IMR-90 (cell line): Measurements from ENCODE around the gene CDKN2C. TPM values are rescaled to one million over a fixed set of nuclear protein-coding genes. Genes with fewer than 3 reads are reported as not detected.

ENCODE experiments used
- ATAC-seq: fragments of 200-7000 bp; cut with Tn5 transposase; 2 replicates; pipeline ENCODE4 v1.9.1; 2020; ENCODE audit warnings: low read depth, mild to moderate bottlenecking, moderate library complexity
- BruUV-seq: library from RNA; stranded (reverse); fragments of 400-500 nt; replicated peaks from 2 replicates; lab custom pipeline; 2021; lab: Mats Ljungman, UMichigan
- CTCF ChIA-PET: fragments of 300-600 bp; formaldehyde crosslinking; extraction: SDS; loops from one replicate; lab custom pipeline; 2021; ENCODE audit warnings: antibody characterized with exemption; lab: Yijun Ruan, JAX
- POLR2A ChIA-PET: fragments of 300-600 bp; sonication (Branson Sonifier 250); formaldehyde crosslinking; loops from one replicate; lab custom pipeline; 2022; ENCODE audit warnings: antibody characterized with exemption; ENCODE audit not compliant: unreplicated experiment; lab: Charles Lee
- DNase-seq: peaks from one replicate; pipeline ENCODE4 v3.0.0; 2013
- H2AFZ ChIP-seq: replicated peaks from 2 replicates; pipeline ENCODE3; 2013; ENCODE audit warnings: low read length, mild to moderate bottlenecking; ENCODE audit not compliant: poor library complexity
- H2AK5ac ChIP-seq: 2 replicates; pipeline ENCODE4 v1.6.1; 2013; ENCODE audit warnings: low read depth, low read length, inconsistent platforms
- H2AK9ac ChIP-seq: replicated peaks from 2 replicates; pipeline ENCODE3; 2013; ENCODE audit warnings: mild to moderate bottlenecking, low read depth, low read length, moderate library complexity; ENCODE audit not compliant: poor library complexity
- H2BK120ac ChIP-seq: 2 replicates; pipeline ENCODE4 v1.6.1; 2013; ENCODE audit warnings: low read depth, low read length, inconsistent platforms
- H2BK15ac ChIP-seq: 3 replicates; pipeline ENCODE4 v1.6.1; 2013; ENCODE audit warnings: low read depth, low read length, inconsistent platforms
- H2BK20ac ChIP-seq: 2 replicates; pipeline ENCODE4 v1.6.1; 2013; ENCODE audit warnings: low read depth, mild to moderate bottlenecking, inconsistent platforms, low read length, moderate library complexity
- H2BK5ac ChIP-seq: 2 replicates; pipeline ENCODE4 v1.6.1; 2013; ENCODE audit warnings: mild to moderate bottlenecking, low read depth, low read length, inconsistent platforms; ENCODE audit not compliant: poor library complexity, severe bottlenecking
- H3K14ac ChIP-seq: replicated peaks from 2 replicates; pipeline ENCODE4 v1.6.1; 2013; ENCODE audit warnings: low read depth, low read length, inconsistent platforms
- H3K18ac ChIP-seq: 2 replicates; pipeline ENCODE4 v1.6.1; 2013; ENCODE audit warnings: low read depth, low read length, control low read depth
- H3K23ac ChIP-seq: 2 replicates; pipeline ENCODE4 v1.6.1; 2013; ENCODE audit warnings: low read depth, low read length, inconsistent platforms
- H3K27ac ChIP-seq: 2 replicates; pipeline ENCODE4 v1.5.1; 2013; ENCODE audit warnings: mild to moderate bottlenecking, control low read depth, low read length; ENCODE audit not compliant: insufficient read depth
- H3K27me3 ChIP-seq: 2 replicates; pipeline ENCODE4 v1.6.1; 2013; ENCODE audit warnings: low read length; ENCODE audit not compliant: control insufficient read depth, insufficient read depth
- H3K36me3 ChIP-seq: 2 replicates; pipeline ENCODE4 v1.6.1; 2013; ENCODE audit warnings: low read length, mixed read lengths; ENCODE audit not compliant: control insufficient read depth, insufficient read depth
- H3K4ac ChIP-seq: 2 replicates; pipeline ENCODE4 v1.6.1; 2013; ENCODE audit warnings: low read depth, low read length, inconsistent platforms
- H3K4me1 ChIP-seq: 2 replicates; pipeline ENCODE4 v1.6.1; 2013; ENCODE audit warnings: low read length, mixed read lengths; ENCODE audit not compliant: control insufficient read depth, insufficient read depth
- H3K4me2 ChIP-seq: 2 replicates; pipeline ENCODE4 v1.6.1; 2013; ENCODE audit warnings: low read depth, mild to moderate bottlenecking, control low read depth, low read length, moderate library complexity
- H3K4me3 ChIP-seq: 2 replicates; pipeline ENCODE4 v1.5.1; 2013; ENCODE audit warnings: low read depth, mild to moderate bottlenecking, control low read depth, low read length, moderate library complexity; ENCODE audit not compliant: insufficient read depth
- H3K56ac ChIP-seq: 2 replicates; pipeline ENCODE4 v1.6.1; 2013; ENCODE audit warnings: low read length, inconsistent platforms; ENCODE audit not compliant: insufficient read depth; ENCODE audit errors: extremely low read depth
- H3K79me1 ChIP-seq, 2 experiments: 2 replicates each; pipeline ENCODE4 v1.6.1; 2013; ENCODE audit warnings: low read length in 2 of 2, inconsistent platforms in 1 of 2, low read depth in 1 of 2
- H3K9ac ChIP-seq: 2 replicates; pipeline ENCODE4 v1.6.1; 2013; ENCODE audit warnings: low read depth, low read length, control low read depth
- H3K9me1 ChIP-seq: 2 replicates; pipeline ENCODE4 v1.6.1; 2013; ENCODE audit warnings: low read length, inconsistent platforms; ENCODE audit not compliant: insufficient read depth
- H3K9me3 ChIP-seq: 2 replicates; pipeline ENCODE4 v1.6.1; 2013; ENCODE audit warnings: low read length; ENCODE audit not compliant: control insufficient read depth, insufficient read depth
- H4K20me1 ChIP-seq: 2 replicates; pipeline ENCODE4 v1.6.1; 2013; ENCODE audit warnings: low read length, inconsistent platforms; ENCODE audit not compliant: insufficient read depth
- H4K5ac ChIP-seq: 2 replicates; pipeline ENCODE4 v1.6.1; 2013; ENCODE audit warnings: mild to moderate bottlenecking, low read depth, low read length, control low read depth
- H4K8ac ChIP-seq, 2 experiments: 2 replicates each; pipeline ENCODE4 v1.6.1; 2013; ENCODE audit warnings: low read depth in 2 of 2, low read length in 2 of 2, control low read depth in 1 of 2, inconsistent platforms in 1 of 2
- H4K91ac ChIP-seq: 2 replicates; pipeline ENCODE4 v1.6.1; 2013; ENCODE audit warnings: low read depth, low read length, inconsistent platforms; ENCODE audit not compliant: insufficient read depth
- BHLHE40 ChIP-seq: fragments of 150-350 bp; IDR thresholded peaks from 2 replicates; pipeline ENCODE4 v1.6.1; 2016; ENCODE audit warnings: mild to moderate bottlenecking, low read depth, low read length
- CEBPB ChIP-seq: IDR thresholded peaks from 2 replicates; pipeline ENCODE4 v1.6.1; 2012; ENCODE audit warnings: low read depth, low read length, improper control_type of control experiment
- CHD1 ChIP-seq: IDR thresholded peaks from 2 replicates; pipeline ENCODE4 v1.6.1; 2012; ENCODE audit warnings: low read depth, low read length, improper control_type of control experiment
- CTCF ChIP-seq: conservative IDR thresholded peaks from 2 replicates; pipeline ENCODE4 v1.5.1; 2012; ENCODE audit warnings: mild to moderate bottlenecking, low read depth, low read length, improper control_type of control experiment
- ELK1 ChIP-seq: fragments of 150-350 bp; IDR thresholded peaks from 2 replicates; pipeline ENCODE4 v1.6.1; 2016; ENCODE audit warnings: low read depth, mild to moderate bottlenecking, low read length, moderate library complexity, borderline replicate concordance
- FOS ChIP-seq: fragments of 150-350 bp; IDR thresholded peaks from 2 replicates; pipeline ENCODE4 v1.6.1; 2016; ENCODE audit warnings: low read depth, low read length
- MAFK ChIP-seq: IDR thresholded peaks from 2 replicates; pipeline ENCODE4 v1.6.1; 2012; ENCODE audit warnings: low read depth, low read length, improper control_type of control experiment
- MXI1 ChIP-seq: IDR thresholded peaks from 2 replicates; pipeline ENCODE4 v1.6.1; 2012; ENCODE audit warnings: low read depth, mild to moderate bottlenecking, low read length, moderate library complexity, borderline replicate concordance
- NFE2L2 ChIP-seq: fragments of 150-350 bp; IDR thresholded peaks from 2 replicates; pipeline ENCODE4 v1.6.1; 2016; ENCODE audit warnings: low read depth, mild to moderate bottlenecking, low read length
- POLR2A ChIP-seq: IDR thresholded peaks from 2 replicates; pipeline ENCODE4 v1.6.1; 2012; ENCODE audit warnings: mild to moderate bottlenecking, low read depth, low read length
- RAD21 ChIP-seq: IDR thresholded peaks from 2 replicates; pipeline ENCODE4 v1.6.1; 2012; ENCODE audit warnings: low read length, improper control_type of control experiment
- RCOR1 ChIP-seq: IDR thresholded peaks from 2 replicates; pipeline ENCODE4 v1.6.1; 2012; ENCODE audit warnings: mild to moderate bottlenecking, low read length, improper control_type of control experiment; ENCODE audit not compliant: insufficient replicate concordance
- RFX5 ChIP-seq: IDR thresholded peaks from 2 replicates; pipeline ENCODE4 v1.8.0; 2012; ENCODE audit warnings: low read depth, mild to moderate bottlenecking, low read length, moderate library complexity
- SMC3 ChIP-seq: fragments of 150-350 bp; IDR thresholded peaks from 2 replicates; pipeline ENCODE4 v1.6.1; 2016; ENCODE audit warnings: low read depth, mild to moderate bottlenecking, antibody characterized with exemption, low read length, moderate library complexity
- USF2 ChIP-seq: fragments of 150-350 bp; IDR thresholded peaks from 2 replicates; pipeline ENCODE4 v1.6.1; 2017; ENCODE audit warnings: mild to moderate bottlenecking, antibody characterized with exemption, low read length, low read depth
- WGBS, 2 experiments: methylation state at CpG; one replicate each; pipeline versions ENCODE4 v1.1.5 to v1.1.7; 2013; ENCODE audit warnings: missing lambda C conversion rate in 2 of 2; ENCODE audit not compliant: insufficient read length in 1 of 2; ENCODE audit errors: extremely low coverage in 2 of 2; 5-methylcytosine and 5-hydroxymethylcytosine counted together
- dilution Hi-C: fragments of 300-500 bp; cut with HindIII; formaldehyde crosslinking; loops from one replicate; pipeline ENCODE4 v1.14.3; 2018; ENCODE audit warnings: low sequenced_read_pairs; ENCODE audit not compliant: unreplicated experiment
- in situ Hi-C: fragments of 300-500 bp; cut with MboI; formaldehyde crosslinking; loops from 3 replicates; pipeline ENCODE4 v1.14.3; 2019; ENCODE audit warnings: low sequenced_read_pairs, inconsistent platforms, mixed read lengths
- intact Hi-C: fragments of 100-400 bp; cut with micrococcal nuclease; formaldehyde crosslinking; loops from 2 replicates; pipeline ENCODE4 v1.10.0; 2022
- polyA plus RNA-seq, 3 experiments: library from polyadenylated mRNA; depleted of rRNA; stranded (reverse); fragments of >200 nt; gene quantifications; 2 replicates each; pipeline ENCODE4 v1.2.3, GENCODE V29; 2012; ENCODE audit warnings: low replicate concordance in 1 of 3
- total RNA-seq: library from RNA; depleted of rRNA; stranded (reverse); fragments of >200 nt; gene quantifications from 2 replicates; pipeline ENCODE4 v1.2.3, GENCODE V29; 2012

The CDKN2C gene
- total and polyA plus RNA-seq, 2 of the 4 experiments (the other 2 are of a cell fraction) = 14.3 to 15.5 TPM

- Histone ChIP-seq H2BK20ac (no peak overlapping the region), H2BK120ac (no peak overlapping the region), H2AFZ (no peak overlapping the region), H3K14ac (no peak overlapping the region), H4K20me1 (peaks cover 28% of the 10 kb centered on the region), H3K27ac (no peak overlapping the region), H3K79me1 (peaks cover 48 to 56% of the 10 kb centered on the region in 2 experiments), H3K4me1 (no peaks in the 10 kb centered on the region), H3K23ac (no peak overlapping the region), H2BK15ac (no peak overlapping the region), H3K36me3 (no peaks in the 10 kb centered on the region), H3K9me1 (0 out of 2 replicates have a peak, but pooled peaks cover 4% of the 10 kb centered on the region), H3K18ac (no peak overlapping the region), H3K4me3 (no peak overlapping the region), H4K91ac (no peak overlapping the region), H2AK9ac (no peak overlapping the region), H2BK5ac (no peak overlapping the region), H3K27me3 (no peaks in the 10 kb centered on the region), H3K56ac (no peak overlapping the region), H4K8ac (no peak overlapping the region), H3K4ac (no peak overlapping the region), H3K9me3 (no peaks in the 10 kb centered on the region), H2AK5ac (no peak overlapping the region), H3K4me2 (no peak overlapping the region), H4K5ac (no peak overlapping the region), H3K9ac (no peak overlapping the region)
- intact Hi-C loops (no loop called here), in situ Hi-C loops (no loop called here), dilution Hi-C loops (no loop called here)
- ChIA-PET CTCF (interaction anchor here (0.6 kb wide), 1 partner anchor 35 kb away, joined by 3 read pairs; no protein-coding TSS in a partner anchor), POLR2A (no interaction called here)
- 89% methylated on average over 4 of the region's 9 CpGs; no CpG with 5 or more reads in 1 of the 2 experiments for WGBS, 2 experiments
- ATAC-seq = no peak
- no peak for DNase-seq
- no TSS peak for BruUV-seq
- TF ChIP-seq RCOR1 (no peak), USF2 (no peak), MXI1 (no peak), BHLHE40 (no peak), CTCF (no peak), POLR2A (no peak), FOS (no peak), ELK1 (no peak), RFX5 (no peak), NFE2L2 (no peak), CHD1 (no peak), SMC3 (no peak), RAD21 (no peak), CEBPB (no peak), MAFK (no peak)
These were observed 20.6 kb upstream of the CDKN2C start for GRCh38 chr1:50949286-50949982.
